ENCODE results near the gene LOXL3. TPM values are rescaled to one million over a fixed set of nuclear protein-coding genes. Genes with fewer than 3 reads are reported as not detected.
A peak's percentile ranks its signal among the peaks of the same experiment; 100 is the strongest.

LOXL3 gene
- total RNA-seq, 1 donor from 2014 or later, result 8.1 TPM

GRCh38 chr2:74537140-74537539, 16.6 kb downstream of the LOXL3 start:
- TF ChIP-seq CTCF (IDR thresholded peaks at IDR 0.05), result no peak
- Histone ChIP-seq H3K27ac (no peak overlapping the region), H3K27me3 (no peaks in the 10 kb centered on the region), H3K36me3 (peaks cover 18% of the 10 kb centered on the region), H3K4me3 (no peak overlapping the region), H3K4me1 (no peaks in the 10 kb centered on the region), H3K9me3 (no peaks in the 10 kb centered on the region)
- intact Hi-C loops (cut with DNase I), result no loop called here
- no peak for ATAC-seq
- peak; percentile 20 for DNase-seq

GRCh38 chr2:74536166-74536950, 17.4 kb downstream of the LOXL3 start:
- Histone ChIP-seq H3K4me1 (peaks cover 6% of the 10 kb centered on the region), H3K27me3 (no peaks in the 10 kb centered on the region), H3K4me3 (no peak overlapping the region), H3K27ac (no peak overlapping the region), H3K9me3 (no peaks in the 10 kb centered on the region), H3K36me3 (peaks cover 19% of the 10 kb centered on the region)
- intact Hi-C loops (cut with DNase I), result no loop called here
- no peak for TF ChIP-seq CTCF (IDR thresholded peaks at IDR 0.05)
- ATAC-seq (no peak), DNase-seq (peak; percentile 48)

- H3K4me1 ChIP-seq, result peaks cover 14% of the 10 kb centered on the region
- no peak overlapping the region for H3K4me3 ChIP-seq
- TF ChIP-seq CTCF (IDR thresholded peaks at IDR 0.05), result no peak
- no peak overlapping the region for H3K27ac ChIP-seq
- ATAC-seq (no peak), DNase-seq (peak; percentile 51)
- no peaks in the 10 kb centered on the region for H3K9me3 ChIP-seq
- H3K27me3 ChIP-seq, result no peaks in the 10 kb centered on the region
- peaks cover 19% of the 10 kb centered on the region for H3K36me3 ChIP-seq
- intact Hi-C loops (cut with DNase I), result no loop called here
Measured at GRCh38 chr2:74535440-74535965, 18.2 kb downstream of the LOXL3 start.

GRCh38 chr2:74534411-74534810, 19.3 kb downstream of the LOXL3 start:
- DNase-seq (peak; percentile 46), ATAC-seq (no peak)
- intact Hi-C loops (cut with DNase I), result no loop called here
- Histone ChIP-seq H3K36me3 (peaks cover 19% of the 10 kb centered on the region), H3K27ac (no peak overlapping the region), H3K4me1 (peaks cover 15% of the 10 kb centered on the region), H3K9me3 (no peaks in the 10 kb centered on the region), H3K27me3 (no peaks in the 10 kb centered on the region), H3K4me3 (no peak overlapping the region)
- no peak for TF ChIP-seq CTCF (IDR thresholded peaks at IDR 0.05)

GRCh38 chr2:74533464-74533863, 20.3 kb downstream of the LOXL3 start:
- DNase-seq (peak; percentile 28), ATAC-seq (no peak)
- Histone ChIP-seq H3K27me3 (no peaks in the 10 kb centered on the region), H3K36me3 (peaks cover 19% of the 10 kb centered on the region), H3K27ac (no peak overlapping the region), H3K4me1 (peaks cover 20% of the 10 kb centered on the region), H3K9me3 (no peaks in the 10 kb centered on the region), H3K4me3 (no peak overlapping the region)
- no peak for TF ChIP-seq CTCF (IDR thresholded peaks at IDR 0.05)
- intact Hi-C loops (cut with DNase I), result no loop called here
